Kidney capillary endothelial cell (primary cell): ENCODE results near the gene LSR.

Experiments
- DNase-seq: peaks from one replicate; pipeline ENCODE4 v3.0.0-alpha.2; 2018; ENCODE audit warnings: low spot score

LSR gene

GRCh38 chr19:35247526-35248309, 1.1 kb upstream of the LSR start:
- DNase-seq = no peak

- no peak for DNase-seq
These were observed 495 bp downstream of the LSR start for GRCh38 chr19:35249146-35249847.

- DNase-seq = no peak
These were observed 1.3 kb downstream of the LSR start for GRCh38 chr19:35249848-35250711.

- no peak for DNase-seq
These were observed 2.7 kb downstream of the LSR start for GRCh38 chr19:35251456-35251855.

GRCh38 chr19:35253316-35254286, 4.8 kb downstream of the LSR start:
- DNase-seq = no peak

GRCh38 chr19:35254341-35255297, 5.8 kb downstream of the LSR start:
- DNase-seq = no peak

GRCh38 chr19:35256566-35256965, 7.8 kb downstream of the LSR start:
- no peak for DNase-seq

- DNase-seq = no peak
These were observed 8.3 kb downstream of the LSR start for GRCh38 chr19:35257113-35257461.

- DNase-seq = no peak
These were observed 12.0 kb downstream of the LSR start for GRCh38 chr19:35260694-35261304.

- no peak for DNase-seq
These were observed 12.7 kb downstream of the LSR start for GRCh38 chr19:35261356-35262100.

GRCh38 chr19:35262101-35262761, 13.4 kb downstream of the LSR start:
- DNase-seq = no peak

- no peak for DNase-seq
These were observed 15.7 kb downstream of the LSR start for GRCh38 chr19:35264268-35265125.

GRCh38 chr19:35265126-35265899, 16.5 kb downstream of the LSR start:
- DNase-seq = no peak

- DNase-seq = no peak
These were observed 17.2 kb downstream of the LSR start for GRCh38 chr19:35265900-35266519.

GRCh38 chr19:35266520-35267352, 17.9 kb downstream of the LSR start:
- DNase-seq = no peak
